HepG2 (cell line): ENCODE data around the gene ZBTB46. TPM values are rescaled to one million over a fixed set of nuclear protein-coding genes. Genes with fewer than 3 reads are reported as not detected.

Source experiments
- ATM ChIP-seq: fragments of 450-650 bp; IDR thresholded peaks from 2 replicates; pipeline ENCODE4 v1.7.1; 2017; ENCODE audit warnings: mild to moderate bottlenecking, borderline replicate concordance
- CAMTA2 ChIP-seq: sonication (generic); formaldehyde crosslinking; IDR thresholded peaks from 2 replicates; pipeline ENCODE4 v1.4.0; 2020; ENCODE audit warnings: mild to moderate bottlenecking, missing genetic modification reagents, borderline replicate concordance
- CBX5 ChIP-seq: sonication (generic); formaldehyde crosslinking; IDR thresholded peaks from 2 replicates; pipeline ENCODE4 v1.4.0; 2020; ENCODE audit warnings: missing genetic modification reagents, borderline replicate concordance
- DRAP1 ChIP-seq: IDR thresholded peaks from 2 replicates; pipeline ENCODE4 v1.6.1; 2016; ENCODE audit warnings: missing genetic modification reagents, missing compliant biosample characterization
- FOXA1 ChIP-seq, 2 experiments: fragments of 450-650 bp in 1 of 2; sonication (generic) in 1 of 2; formaldehyde crosslinking in 1 of 2; IDR thresholded peaks; 2 replicates each; pipeline versions ENCODE4 v1.4.0 to v1.6.1; 2016 to 2020; ENCODE audit warnings: missing genetic modification reagents in 1 of 2
- FOXA3 ChIP-seq: IDR thresholded peaks from 2 replicates; pipeline ENCODE4 v1.6.1; 2016; ENCODE audit warnings: missing genetic modification reagents, missing compliant biosample characterization
- GTF3A ChIP-seq: sonication (generic); formaldehyde crosslinking; conservative IDR thresholded peaks from 2 replicates; pipeline ENCODE4 v1.4.0; 2020; ENCODE audit warnings: mild to moderate bottlenecking, missing genetic modification reagents
- KLF15 ChIP-seq: sonication (generic); formaldehyde crosslinking; IDR thresholded peaks from 2 replicates; pipeline ENCODE4 v1.8.1; 2023; ENCODE audit warnings: borderline replicate concordance, mild to moderate bottlenecking, inconsistent platforms, missing genetic modification reagents, mixed read lengths
- MXD4 ChIP-seq: IDR thresholded peaks from 2 replicates; pipeline ENCODE4 v1.6.1; 2016; ENCODE audit warnings: mild to moderate bottlenecking, missing biosample characterization, missing genetic modification reagents
- SUZ12 ChIP-seq: fragments of 150-350 bp; IDR thresholded peaks from 2 replicates; pipeline ENCODE4 v1.6.1; 2014; ENCODE audit warnings: low read depth, low read length
- TBL1XR1 ChIP-seq: fragments of 150-350 bp; IDR thresholded peaks from 2 replicates; pipeline ENCODE4 v1.6.1; 2014; ENCODE audit warnings: borderline replicate concordance, low read length; ENCODE audit not compliant: partially characterized antibody
- TBX2 ChIP-seq: sonication (generic); formaldehyde crosslinking; IDR thresholded peaks from 2 replicates; pipeline ENCODE4 v1.5.0; 2020; ENCODE audit warnings: missing genetic modification reagents, mild to moderate bottlenecking, borderline replicate concordance
- TCF12 ChIP-seq, 2 experiments: fragments of 450-650 bp in 1 of 2; sonication (generic) in 1 of 2; formaldehyde crosslinking in 1 of 2; IDR thresholded peaks; 2 replicates each; pipeline versions ENCODE4 v1.6.1 to v1.8.0; 2017 to 2022; ENCODE audit warnings: antibody characterized with exemption in 1 of 2, mild to moderate bottlenecking in 1 of 2, missing genetic modification reagents in 1 of 2, moderate library complexity in 1 of 2
- THAP9 ChIP-seq: sonication (generic); formaldehyde crosslinking; IDR thresholded peaks from 2 replicates; pipeline ENCODE4; 2020; ENCODE audit warnings: missing genetic modification reagents, mild to moderate bottlenecking, borderline replicate concordance
- TP53 ChIP-seq: sonication (generic); formaldehyde crosslinking; conservative IDR thresholded peaks from 2 replicates; pipeline ENCODE4 v1.4.0; 2020; ENCODE audit warnings: missing genetic modification reagents
- TSC22D2 ChIP-seq: sonication (generic); formaldehyde crosslinking; IDR thresholded peaks from 2 replicates; pipeline ENCODE4 v1.5.1; 2020; ENCODE audit warnings: missing genetic modification reagents, mild to moderate bottlenecking, borderline replicate concordance
- ZBTB14 ChIP-seq: sonication (generic); formaldehyde crosslinking; IDR thresholded peaks from 2 replicates; pipeline ENCODE4 v1.4.0; 2020; ENCODE audit warnings: missing genetic modification reagents
- ZFP62 ChIP-seq: sonication (generic); formaldehyde crosslinking; IDR thresholded peaks from 2 replicates; pipeline ENCODE4 v1.4.0; 2020; ENCODE audit warnings: missing genetic modification reagents
- ZNF230 ChIP-seq: sonication (generic); formaldehyde crosslinking; IDR thresholded peaks from 2 replicates; pipeline ENCODE4 v1.4.0; 2020; ENCODE audit warnings: mild to moderate bottlenecking, missing genetic modification reagents
- ZNF235 ChIP-seq: sonication (generic); formaldehyde crosslinking; IDR thresholded peaks from 2 replicates; pipeline ENCODE4 v1.8.1; 2023; ENCODE audit warnings: mild to moderate bottlenecking, missing genetic modification reagents, borderline replicate concordance
- ZNF292 ChIP-seq: sonication (generic); formaldehyde crosslinking; IDR thresholded peaks from 2 replicates; pipeline ENCODE4 v1.8.1; 2022; ENCODE audit warnings: mild to moderate bottlenecking, low read depth, missing genetic modification reagents, borderline replicate concordance
- ZNF296 ChIP-seq: sonication (generic); formaldehyde crosslinking; conservative IDR thresholded peaks from 2 replicates; pipeline ENCODE4 v1.5.0; 2020; ENCODE audit warnings: mild to moderate bottlenecking, missing genetic modification reagents
- ZNF432 ChIP-seq: sonication (generic); formaldehyde crosslinking; IDR thresholded peaks from 2 replicates; pipeline ENCODE4 v1.5.0; 2020; ENCODE audit warnings: missing genetic modification reagents, mild to moderate bottlenecking, borderline replicate concordance
- ZNF530 ChIP-seq: sonication (generic); formaldehyde crosslinking; IDR thresholded peaks from 2 replicates; pipeline ENCODE4 v1.5.0; 2020; ENCODE audit warnings: low read depth, mild to moderate bottlenecking, missing genetic modification reagents
- ZNF557 ChIP-seq: sonication (generic); formaldehyde crosslinking; IDR thresholded peaks from 2 replicates; pipeline ENCODE4 v1.4.0; 2020; ENCODE audit warnings: missing genetic modification reagents
- ZNF572 ChIP-seq: sonication (generic); formaldehyde crosslinking; IDR thresholded peaks from 2 replicates; pipeline ENCODE4 v1.5.1; 2020; ENCODE audit warnings: mild to moderate bottlenecking, missing genetic modification reagents
- polyA plus RNA-seq, 8 experiments: library from polyadenylated mRNA; depleted of rRNA in 3 of 8; stranded (reverse) in 7 of 8; unstranded in 1 of 8; fragments of >200 nt; fragmentation: Illumina TruSeq in 4 of 8; extraction: Trizol in 4 of 8; gene quantifications; 2 replicates each; pipeline versions ENCODE4 v1.2.1 to v1.2.3, GENCODE V29; 2011 to 2016; ENCODE audit warnings: low read depth in 4 of 8, missing spikeins in 1 of 8, mixed read lengths in 1 of 8; ENCODE audit not compliant: insufficient read depth in 1 of 8
- total RNA-seq, 5 experiments: library from RNA; depleted of rRNA; stranded (reverse); fragments of >200 nt; fragmentation: Illumina TruSeq; extraction: Trizol; gene quantifications; 2 replicates each; pipeline ENCODE4 v1.2.3, GENCODE V29; 2016; ENCODE audit warnings: low read depth in 1 of 5

The ZBTB46 gene
- total and polyA plus RNA-seq, 2 of the 13 experiments (the other 11 are each of a cell fraction or from before 2014, with no cell fraction given) = 1.6 to 13.5 TPM

GRCh38 chr20:63708301-63709148, 122.5 kb downstream of the ZBTB46 start (continued):
- TF ChIP-seq ZBTB14 (CRISPR knock-in tag) (0 out of 2 replicates have a peak, but pooled peaks have one; percentile 19), ZNF296 (CRISPR knock-in tag) (peak; percentile 68; the same call in 1 of the 2 replicates), ZNF235 (CRISPR knock-in tag) (no peak), TBX2 (CRISPR knock-in tag) (no peak), FOXA3 (CRISPR knock-in tag) (no peak), SUZ12 (no peak), ZNF432 (CRISPR knock-in tag) (no peak), ZNF292 (CRISPR knock-in tag) (peak; percentile 68; the same call in 1 of the 2 replicates), THAP9 (0 out of 2 replicates have a peak, but pooled peaks have one; percentile 16), FOXA1 (IDR thresholded peaks at IDR 0.05) (no peak), FOXA1 (CRISPR knock-in tag; IDR thresholded peaks at IDR 0.05) (no peak), TP53 (CRISPR knock-in tag) (no peak), ATM (no peak), MXD4 (CRISPR knock-in tag) (no peak), DRAP1 (CRISPR knock-in tag) (no peak), CAMTA2 (no peak), ZNF572 (no peak), TCF12 (IDR thresholded peaks at IDR 0.05) (no peak), TCF12 (CRISPR knock-in tag; IDR thresholded peaks at IDR 0.05) (no peak), ZNF530 (no peak), ZNF557 (CRISPR knock-in tag) (no peak), TBL1XR1 (no peak), CBX5 (CRISPR knock-in tag) (no peak), ZFP62 (0 out of 2 replicates have a peak, but pooled peaks have one; percentile 22), KLF15 (CRISPR knock-in tag) (peak; percentile 76; the same call in 1 of the 2 replicates), TSC22D2 (CRISPR knock-in tag) (no peak), GTF3A (CRISPR knock-in tag) (0 out of 2 replicates have a peak, but pooled peaks have one; percentile 45), ZNF230 (0 out of 2 replicates have a peak, but pooled peaks have one; percentile 55)
